ENCODE measurements around the gene PPP3CA. TPM values are rescaled to one million over a fixed set of nuclear protein-coding genes. Genes with fewer than 3 reads are reported as not detected.

The PPP3CA gene
- total RNA-seq, 1 experiment from 2014 or later = 129 TPM

DNA sequence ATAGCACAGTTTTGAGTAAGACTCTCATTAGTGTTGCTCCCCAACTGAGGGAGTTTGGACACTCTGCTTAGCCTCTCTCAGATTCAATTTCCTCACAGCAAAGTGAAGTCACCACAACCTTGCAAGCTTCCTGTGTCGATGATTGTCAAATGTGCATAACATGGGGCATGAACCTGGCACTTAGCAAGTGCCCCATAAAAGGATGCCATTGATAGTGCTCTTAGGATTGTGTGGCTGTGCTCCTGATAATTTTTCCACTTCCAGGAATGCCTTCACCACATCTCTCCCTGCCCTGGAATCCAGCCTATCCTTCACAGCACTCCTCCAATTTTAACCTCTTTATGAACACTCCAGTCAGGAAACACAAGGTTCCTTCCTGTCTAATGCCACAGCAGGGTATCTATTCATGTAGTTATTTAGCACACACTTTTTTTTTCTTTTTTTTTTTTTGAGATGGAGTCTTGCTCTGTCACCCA lies 309.4 kb downstream of the PPP3CA start:
- intact Hi-C loops (cut with micrococcal nuclease; ENCODE audit: unreplicated experiment) = loop anchor here (5.0 to 10.0 kb wide), 2 partner anchors 284 to 697 kb away; no protein-coding TSS in a partner anchor
- DNase-seq (ENCODE audit: low spot score) = peak; percentile 97
- Histone ChIP-seq H3K9me3 (ENCODE audit: low read depth, low read length, poor library complexity, severe bottlenecking) (no peaks in the 10 kb centered on the region), H3K27me3 (replicated peaks; ENCODE audit: insufficient read depth, low read depth, low read length, poor library complexity) (no peaks in the 10 kb centered on the region), H3K4me3 (ENCODE audit: low read depth, low read length, poor library complexity, severe bottlenecking) (no peak overlapping the region), H3K27ac (ENCODE audit: low read depth, low read length, poor library complexity, severe bottlenecking) (peak overlapping the region; percentile 14), H3K4me1 (ENCODE audit: insufficient read depth, low read length, poor library complexity, severe bottlenecking) (peaks cover 45% of the 10 kb centered on the region), H3K36me3 (ENCODE audit: insufficient read depth, low read length, poor library complexity, severe bottlenecking) (no peaks in the 10 kb centered on the region)
- POLR2A ChIA-PET (ENCODE audit: low non-redundant PET) = no interaction called here
- TF ChIP-seq, protein P1, sequence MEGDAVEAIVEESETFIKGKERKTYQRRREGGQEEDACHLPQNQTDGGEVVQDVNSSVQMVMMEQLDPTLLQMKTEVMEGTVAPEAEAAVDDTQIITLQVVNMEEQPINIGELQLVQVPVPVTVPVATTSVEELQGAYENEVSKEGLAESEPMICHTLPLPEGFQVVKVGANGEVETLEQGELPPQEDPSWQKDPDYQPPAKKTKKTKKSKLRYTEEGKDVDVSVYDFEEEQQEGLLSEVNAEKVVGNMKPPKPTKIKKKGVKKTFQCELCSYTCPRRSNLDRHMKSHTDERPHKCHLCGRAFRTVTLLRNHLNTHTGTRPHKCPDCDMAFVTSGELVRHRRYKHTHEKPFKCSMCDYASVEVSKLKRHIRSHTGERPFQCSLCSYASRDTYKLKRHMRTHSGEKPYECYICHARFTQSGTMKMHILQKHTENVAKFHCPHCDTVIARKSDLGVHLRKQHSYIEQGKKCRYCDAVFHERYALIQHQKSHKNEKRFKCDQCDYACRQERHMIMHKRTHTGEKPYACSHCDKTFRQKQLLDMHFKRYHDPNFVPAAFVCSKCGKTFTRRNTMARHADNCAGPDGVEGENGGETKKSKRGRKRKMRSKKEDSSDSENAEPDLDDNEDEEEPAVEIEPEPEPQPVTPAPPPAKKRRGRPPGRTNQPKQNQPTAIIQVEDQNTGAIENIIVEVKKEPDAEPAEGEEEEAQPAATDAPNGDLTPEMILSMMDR (conservative IDR thresholded peaks at IDR 0.05; ENCODE audit: low read depth, low read length) = no peak
- TF ChIP-seq EZH2 (IDR thresholded peaks at IDR 0.05; ENCODE audit: borderline replicate concordance, low read depth, low read length, poor library complexity, severe bottlenecking) = no peak
- CTCF ChIA-PET = interaction anchor here (0.7 kb wide), 1 partner anchor 56 kb away, joined by 4 read pairs; no protein-coding TSS in a partner anchor
- no TSS peak for BruUV-seq (replicated peaks)

DNA sequence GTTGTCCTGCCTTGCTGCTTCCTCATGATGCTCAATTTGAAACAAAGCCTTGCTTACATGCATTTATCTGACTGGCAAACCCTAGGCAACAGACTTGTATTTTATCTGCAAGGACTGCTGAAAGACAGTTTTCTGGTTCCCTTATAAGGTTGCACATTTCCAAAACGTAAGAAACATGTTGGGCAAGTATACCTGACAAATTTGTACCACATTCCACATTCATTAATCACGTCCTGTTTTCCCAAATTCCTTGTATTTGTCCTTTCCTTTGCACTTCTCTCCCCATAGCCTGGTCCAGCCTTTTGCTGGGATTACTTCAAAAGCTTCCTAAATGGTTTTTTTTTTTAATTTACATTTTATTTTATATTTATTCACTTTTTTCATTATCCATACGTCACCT lies 310.1 kb downstream of the PPP3CA start:
- H3K4me1 ChIP-seq (ENCODE audit: insufficient read depth, low read length, poor library complexity, severe bottlenecking) = peaks cover 48% of the 10 kb centered on the region
- ChIA-PET POLR2A (ENCODE audit: low non-redundant PET) (no interaction called here), CTCF (no interaction called here)
- H3K4me3 ChIP-seq (ENCODE audit: low read depth, low read length, poor library complexity, severe bottlenecking) = no peak overlapping the region
- no peaks in the 10 kb centered on the region for H3K36me3 ChIP-seq (ENCODE audit: insufficient read depth, low read length, poor library complexity, severe bottlenecking)
- no peak overlapping the region for H3K27ac ChIP-seq (ENCODE audit: low read depth, low read length, poor library complexity, severe bottlenecking)
- no peak for DNase-seq (ENCODE audit: low spot score)
- TF ChIP-seq, protein P1 (conservative IDR thresholded peaks at IDR 0.05; ENCODE audit: low read depth, low read length) = no peak
- no peak for TF ChIP-seq EZH2 (IDR thresholded peaks at IDR 0.05; ENCODE audit: borderline replicate concordance, low read depth, low read length, poor library complexity, severe bottlenecking)
- intact Hi-C loops (cut with micrococcal nuclease; ENCODE audit: unreplicated experiment) = loop anchor here (5.0 to 10.0 kb wide), 2 partner anchors 285 to 698 kb away; no protein-coding TSS in a partner anchor
- H3K9me3 ChIP-seq (ENCODE audit: low read depth, low read length, poor library complexity, severe bottlenecking) = no peaks in the 10 kb centered on the region
- BruUV-seq (replicated peaks) = no TSS peak
- H3K27me3 ChIP-seq (replicated peaks; ENCODE audit: insufficient read depth, low read depth, low read length, poor library complexity) = no peaks in the 10 kb centered on the region

DNA sequence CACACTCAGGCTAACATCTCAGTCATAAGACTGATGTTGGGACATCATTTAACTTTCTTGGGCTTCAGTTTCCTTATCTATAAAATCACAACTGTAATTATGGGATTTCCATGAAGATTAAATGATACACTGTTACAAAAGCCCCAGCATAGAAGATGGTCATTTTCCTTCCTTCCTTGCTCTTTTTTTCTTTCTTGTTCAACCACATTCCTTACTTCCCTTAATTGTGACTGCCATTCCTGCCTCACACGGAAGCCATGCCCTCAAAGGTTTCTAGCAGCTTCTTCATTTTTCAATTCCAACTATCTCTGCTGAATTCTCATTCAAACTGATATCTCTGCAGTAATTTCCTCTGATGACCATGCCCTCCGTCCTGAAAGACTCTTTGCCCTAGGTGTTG lies 311.8 kb downstream of the PPP3CA start:
- Histone ChIP-seq H3K9me3 (ENCODE audit: low read depth, low read length, poor library complexity, severe bottlenecking) (no peaks in the 10 kb centered on the region), H3K36me3 (ENCODE audit: insufficient read depth, low read length, poor library complexity, severe bottlenecking) (peaks cover 6% of the 10 kb centered on the region), H3K27ac (ENCODE audit: low read depth, low read length, poor library complexity, severe bottlenecking) (no peak overlapping the region), H3K4me1 (ENCODE audit: insufficient read depth, low read length, poor library complexity, severe bottlenecking) (peaks cover 35% of the 10 kb centered on the region), H3K27me3 (replicated peaks; ENCODE audit: insufficient read depth, low read depth, low read length, poor library complexity) (no peaks in the 10 kb centered on the region), H3K4me3 (ENCODE audit: low read depth, low read length, poor library complexity, severe bottlenecking) (no peak overlapping the region)
- POLR2A ChIA-PET (ENCODE audit: low non-redundant PET) = no interaction called here
- no TSS peak for BruUV-seq (replicated peaks)
- intact Hi-C loops (cut with micrococcal nuclease; ENCODE audit: unreplicated experiment) = loop anchor here (5.0 to 10.0 kb wide), 2 partner anchors 287 to 699 kb away; no protein-coding TSS in a partner anchor
- TF ChIP-seq, protein P1 (conservative IDR thresholded peaks at IDR 0.05; ENCODE audit: low read depth, low read length) = no peak
- CTCF ChIA-PET = no interaction called here
- no peak for DNase-seq (ENCODE audit: low spot score)

Measured in A673 (cell line).